GM10266 (cell line): ENCODE measurements around the gene RAP1GAP.

ENCODE experiments used
- DNase-seq: peaks from one replicate; pipeline ENCODE4 v3.0.0; 2012; ENCODE audit errors: extremely low spot score
- CTCF ChIP-seq: IDR thresholded peaks from 2 replicates; pipeline ENCODE4 v1.5.1; 2012; ENCODE audit warnings: mild to moderate bottlenecking, low read depth; ENCODE audit not compliant: control insufficient read depth, insufficient read depth; ENCODE audit errors: missing control alignments

The RAP1GAP gene

GRCh38 chr1:21659099-21659923, 9.8 kb downstream of the RAP1GAP start:
- TF ChIP-seq CTCF = peak; percentile 96
- peak; percentile 97 for DNase-seq

GRCh38 chr1:21657456-21658190, 11.5 kb downstream of the RAP1GAP start:
- DNase-seq = no peak
- peak; percentile 20 for TF ChIP-seq CTCF

- TF ChIP-seq CTCF = no peak
Observed at GRCh38 chr1:21655748-21656147, 13.4 kb downstream of the RAP1GAP start.

GRCh38 chr1:21655259-21655658, 13.9 kb downstream of the RAP1GAP start:
- TF ChIP-seq CTCF = no peak
- no peak for DNase-seq

More at GRCh38 chr1:21655748-21656147, 13.4 kb downstream of the RAP1GAP start:
- peak; percentile 45 for DNase-seq

GRCh38 chr1:21654209-21654608, 14.9 kb downstream of the RAP1GAP start:
- no peak for DNase-seq
- no peak for TF ChIP-seq CTCF

GRCh38 chr1:21653744-21654100, 15.4 kb downstream of the RAP1GAP start:
- no peak for DNase-seq
- no peak for TF ChIP-seq CTCF

GRCh38 chr1:21652937-21653743, 16.0 kb downstream of the RAP1GAP start:
- no peak for TF ChIP-seq CTCF
- DNase-seq = no peak
